IPS DF 6.9 (cell line): ENCODE measurements around the gene TVP23B.

Source experiments
- DNase-seq: peaks from one replicate; pipeline ENCODE4 v3.0.0-alpha.2; 2013; ENCODE audit warnings: low read depth, low spot score
- H3K27ac ChIP-seq: one replicate; pipeline ENCODE4 v1.5.1; 2013; ENCODE audit warnings: low read length, control low read depth
- H3K27me3 ChIP-seq: 2 replicates; pipeline ENCODE4 v1.6.1; 2013; ENCODE audit warnings: mild to moderate bottlenecking, low read length; ENCODE audit not compliant: control insufficient read depth, insufficient read depth
- H3K36me3 ChIP-seq: 2 replicates; pipeline ENCODE4 v1.6.1; 2013; ENCODE audit warnings: low read length; ENCODE audit not compliant: control insufficient read depth, insufficient read depth
- H3K4me1 ChIP-seq: 2 replicates; pipeline ENCODE4 v1.6.1; 2013; ENCODE audit warnings: low read length; ENCODE audit not compliant: control insufficient read depth, insufficient read depth
- H3K4me3 ChIP-seq: 2 replicates; pipeline ENCODE4 v1.5.1; 2013; ENCODE audit warnings: mild to moderate bottlenecking, low read length
- H3K9me3 ChIP-seq: 2 replicates; pipeline ENCODE4 v1.6.1; 2013; ENCODE audit warnings: low read length, inconsistent platforms; ENCODE audit not compliant: control insufficient read depth, insufficient read depth
- WGBS: extraction: QIAGEN DNeasy Blood & Tissue Kit; methylation state at CpG from one replicate; pipeline ENCODE4 v1.1.7; 2013; ENCODE audit warnings: mixed read lengths, missing lambda C conversion rate; ENCODE audit not compliant: insufficient read length, insufficient coverage; 5-methylcytosine and 5-hydroxymethylcytosine counted together

Gene TVP23B

DNA sequence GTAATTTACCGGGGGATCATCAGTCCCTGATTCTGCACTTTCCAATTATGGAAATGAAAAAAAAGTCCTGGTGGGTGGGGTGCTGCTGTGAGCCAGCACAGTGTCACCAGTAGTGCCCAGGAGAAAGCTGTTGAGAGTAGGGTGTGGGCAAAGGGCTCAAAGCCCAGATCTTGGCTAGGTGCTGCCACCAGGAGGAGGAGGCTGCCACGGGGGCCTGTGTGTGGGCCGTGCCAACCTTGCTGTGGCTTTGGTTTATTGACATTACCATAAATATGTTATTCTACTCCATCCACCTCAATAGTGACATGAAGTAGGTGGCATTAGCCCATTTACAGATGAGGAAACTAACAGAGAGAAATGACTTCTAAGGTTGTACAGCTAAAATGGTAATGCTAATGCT, 70.2 kb downstream of the TVP23B start:
- H3K9me3 ChIP-seq = no peaks in the 10 kb centered on the region
- no peak for DNase-seq
- WGBS = no CpG with 5 or more reads among the region's 3 CpGs
- 0 out of 2 replicates have a peak, but pooled peaks cover 1% of the 10 kb centered on the region for H3K4me1 ChIP-seq
- H3K4me3 ChIP-seq = no peak overlapping the region
- H3K27ac ChIP-seq = no peak overlapping the region
- no peaks in the 10 kb centered on the region for H3K36me3 ChIP-seq
- no peaks in the 10 kb centered on the region for H3K27me3 ChIP-seq

DNA sequence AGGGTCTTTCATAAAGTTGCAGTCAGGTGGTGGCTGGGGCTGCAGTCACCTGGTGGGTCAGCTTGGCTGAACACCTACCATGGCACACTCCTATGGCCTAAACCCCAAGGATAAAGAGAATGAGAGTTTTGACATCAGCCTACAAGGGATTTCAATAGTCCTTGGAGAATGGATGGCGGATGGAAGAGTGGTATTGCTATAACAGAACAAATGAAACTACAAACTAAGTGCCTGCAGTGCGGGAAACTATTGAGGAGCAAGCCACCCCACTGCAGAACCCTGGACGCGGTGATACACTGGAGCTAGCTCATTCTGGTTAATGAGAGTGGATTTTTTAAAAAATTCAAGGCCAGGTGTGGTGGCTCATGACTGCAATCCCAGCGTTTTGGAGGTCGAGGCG, 74.0 kb downstream of the TVP23B start:
- no peaks in the 10 kb centered on the region for H3K27me3 ChIP-seq
- 0 out of 2 replicates have a peak, but pooled peaks cover 1% of the 10 kb centered on the region for H3K4me1 ChIP-seq
- no peak overlapping the region for H3K4me3 ChIP-seq
- H3K9me3 ChIP-seq = no peaks in the 10 kb centered on the region
- no CpG with 5 or more reads among the region's 7 CpGs for WGBS
- no peak for DNase-seq
- H3K36me3 ChIP-seq = no peaks in the 10 kb centered on the region
- H3K27ac ChIP-seq = no peak overlapping the region

DNA sequence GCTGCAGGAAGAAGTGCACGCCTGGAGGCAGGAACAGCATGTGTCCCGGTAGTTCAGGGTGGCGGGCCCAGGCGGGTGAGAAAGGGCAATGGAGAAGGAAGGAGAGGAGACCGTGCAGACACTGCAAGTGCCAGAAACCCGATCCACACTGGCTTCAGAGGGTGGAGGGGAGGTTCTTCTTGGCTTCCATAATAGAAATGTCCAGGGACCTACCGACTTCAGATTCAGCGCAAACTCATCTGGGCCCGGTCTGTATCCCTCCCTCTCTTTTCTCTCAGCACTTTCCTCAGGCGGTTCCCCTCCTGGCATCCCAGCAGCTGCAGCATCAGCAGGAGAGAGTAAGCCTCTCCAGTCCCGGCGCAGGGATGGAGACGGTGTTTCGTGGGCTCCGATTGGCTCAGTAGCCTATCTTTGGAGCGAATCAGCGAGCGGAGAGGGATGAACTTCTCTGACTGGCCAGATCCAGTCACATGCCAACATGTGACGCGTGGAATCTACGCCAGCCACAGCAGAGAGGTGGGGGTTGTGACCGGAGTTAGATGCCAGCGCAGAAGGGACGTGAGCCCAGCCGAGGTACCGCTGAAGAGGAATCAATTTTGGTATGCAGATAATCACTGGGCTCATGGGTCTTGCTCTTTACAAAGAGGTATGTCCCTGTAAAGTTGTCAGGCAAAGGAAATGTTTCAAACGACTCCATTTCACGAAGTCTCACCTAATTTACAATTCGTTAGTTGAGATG, 75.0 kb downstream of the TVP23B start:
- DNase-seq = peak; percentile 91
- Histone ChIP-seq H3K4me3 (peak overlapping the region; percentile 80), H3K4me1 (0 out of 2 replicates have a peak, but pooled peaks cover 1% of the 10 kb centered on the region), H3K27me3 (no peaks in the 10 kb centered on the region), H3K9me3 (no peaks in the 10 kb centered on the region), H3K36me3 (no peaks in the 10 kb centered on the region), H3K27ac (no peak overlapping the region)
- WGBS = no CpG with 5 or more reads among the region's 29 CpGs
